ENCODE results near the gene FBXW5.

DNA sequence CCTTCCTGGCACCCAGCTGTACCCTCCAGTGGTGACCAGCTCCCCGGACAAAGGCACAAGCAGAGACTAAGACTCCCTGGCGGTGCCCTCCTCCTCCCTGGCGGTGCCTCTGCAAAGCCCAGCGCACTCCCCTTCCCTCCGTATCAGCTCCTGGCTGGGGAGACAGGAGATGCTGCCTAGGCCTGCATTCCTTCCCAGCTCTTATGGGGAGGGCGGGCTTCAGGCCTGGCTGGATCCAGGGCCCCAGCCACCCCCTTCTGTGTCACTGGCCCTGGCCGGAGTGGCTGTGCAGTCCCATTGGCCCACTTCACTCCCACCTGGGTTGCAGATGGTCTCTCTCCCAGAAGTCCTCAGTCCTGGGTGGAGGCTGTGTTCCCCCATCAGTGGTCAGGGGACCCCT lies 13.9 kb upstream of the FBXW5 start:
- no peak for TF ChIP-seq MXI1 (IDR thresholded peaks at IDR 0.05; ENCODE audit: low read depth, low read length)
- TF ChIP-seq EZH2 (IDR thresholded peaks at IDR 0.05; ENCODE audit: borderline replicate concordance, control insufficient read depth, low read depth, low read length), result no peak
- no peak for TF ChIP-seq POLR2A (IDR thresholded peaks at IDR 0.05; ENCODE audit: low read depth, low read length)
- no peak for TF ChIP-seq HCFC1 (IDR thresholded peaks at IDR 0.05; ENCODE audit: low read length)
- TF ChIP-seq RELA (IDR thresholded peaks at IDR 0.05; ENCODE audit: borderline replicate concordance, partially characterized antibody), result no peak
- no peak for TF ChIP-seq ATF3 (IDR thresholded peaks at IDR 0.05; ENCODE audit: borderline replicate concordance, extremely low read depth, low read depth, low read length)
- no peak for TF ChIP-seq SMC3 (IDR thresholded peaks at IDR 0.05; ENCODE audit: borderline replicate concordance, low read length)
- no peak for TF ChIP-seq CHD1 (IDR thresholded peaks at IDR 0.05; ENCODE audit: low read depth, low read length)
- TF ChIP-seq ETV6 (conservative IDR thresholded peaks at IDR 0.05 in 1 of 2, IDR thresholded peaks at IDR 0.05 in 1 of 2; ENCODE audit: borderline replicate concordance in 1 of 2, low read depth in 1 of 2), result no peak
- TF ChIP-seq POLR2AphosphoS2 (IDR thresholded peaks at IDR 0.05; ENCODE audit: low read depth, low read length), result no peak
- no peak for TF ChIP-seq BRCA1 (IDR thresholded peaks at IDR 0.05; ENCODE audit: low read depth, low read length)
- TF ChIP-seq STAT3 (IDR thresholded peaks at IDR 0.05; ENCODE audit: low read depth, low read length), result no peak
- no peak for TF ChIP-seq CTCF (IDR thresholded peaks at IDR 0.05 in 2 of 3, conservative IDR thresholded peaks at IDR 0.05 in 1 of 3; ENCODE audit: control insufficient read depth in 2 of 3, extremely low read depth in 1 of 3, insufficient read depth in 1 of 3, low read depth in 3 of 3, low read length in 3 of 3)
